Progenitor cell of endocrine pancreas (in vitro differentiated cells): ENCODE data around the gene UBXN11. TPM values are rescaled to one million over a fixed set of nuclear protein-coding genes. Genes with fewer than 3 reads are reported as not detected.

ENCODE experiments used
- DNase-seq: peaks from one replicate; pipeline ENCODE4 v3.0.0; 2021; ENCODE audit warnings: low spot score; ENCODE audit not compliant: unreplicated experiment
- H3K27ac Mint-ChIP-seq: 2 replicates; pipeline ENCODE4 v1.8.0; 2021; ENCODE audit warnings: mild to moderate bottlenecking, moderate library complexity, mixed read lengths
- H3K27me3 Mint-ChIP-seq: 2 replicates; pipeline ENCODE4 v1.8.0; 2021; ENCODE audit warnings: mixed read lengths
- H3K36me3 Mint-ChIP-seq: 2 replicates; pipeline ENCODE4 v1.8.0; 2022; ENCODE audit warnings: mixed read lengths; ENCODE audit not compliant: insufficient read depth
- H3K4me1 Mint-ChIP-seq: 2 replicates; pipeline ENCODE4 v1.8.0; 2021; ENCODE audit warnings: low read depth, mixed read lengths
- H3K4me3 Mint-ChIP-seq: 2 replicates; pipeline ENCODE4 v1.8.0; 2021; ENCODE audit warnings: low read depth, mild to moderate bottlenecking, moderate library complexity, mixed read lengths
- H3K9me3 Mint-ChIP-seq: 2 replicates; pipeline ENCODE4 v1.8.0; 2021; ENCODE audit warnings: low read depth, mixed read lengths
- total RNA-seq: library from RNA; stranded (reverse); gene quantifications from 2 replicates; pipeline ENCODE4 v1.2.1, GENCODE V29; 2021
- TF ChIP-seq, protein P1 (sequence below): fragments of 200-600 bp; sonication (generic); IDR thresholded peaks from one replicate; pipeline ENCODE4 v1.5.0; 2021; ENCODE audit warnings: antibody characterized with exemption, mild to moderate bottlenecking; ENCODE audit not compliant: unreplicated experiment

The UBXN11 gene
- total RNA-seq, 1 donor from 2014 or later = 48.9 TPM

DNA sequence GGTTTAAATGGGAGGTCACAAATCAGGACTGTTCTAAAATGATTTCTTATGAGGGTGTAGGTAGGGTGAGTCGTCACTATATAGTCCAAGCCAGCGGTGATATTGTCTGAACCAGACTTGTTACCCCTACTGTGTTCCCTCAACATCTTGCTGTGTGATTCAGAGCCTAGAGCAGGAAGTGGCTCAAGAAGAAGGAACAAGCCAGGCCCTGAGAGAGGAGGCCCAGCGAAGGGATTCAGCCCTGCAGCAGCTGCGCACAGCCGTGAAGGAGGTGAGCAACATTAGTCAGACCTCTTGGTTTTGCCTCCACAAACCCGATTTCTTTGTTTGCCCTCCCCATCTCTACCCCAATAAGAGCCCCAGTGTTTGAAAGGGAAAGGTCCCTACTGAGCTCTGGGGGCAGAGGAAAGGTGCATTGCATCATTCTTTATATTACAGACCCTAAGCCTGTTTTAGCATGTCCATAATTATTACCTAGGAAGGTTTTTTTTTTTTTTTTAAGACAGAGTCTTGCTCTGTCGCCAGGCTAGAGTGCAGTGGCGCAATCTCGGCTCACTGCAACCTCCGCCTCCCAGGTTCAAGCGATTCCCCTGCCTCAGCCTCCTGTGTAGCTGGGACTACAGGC is 31.5 kb downstream of the UBXN11 start:
- Mint-ChIP-seq H3K36me3 (peaks cover 20% of the 10 kb centered on the region), H3K27me3 (no peaks in the 10 kb centered on the region), H3K4me3 (no peak overlapping the region), H3K4me1 (peaks cover 26% of the 10 kb centered on the region), H3K9me3 (no peaks in the 10 kb centered on the region), H3K27ac (no peak overlapping the region)
- DNase-seq = no peak
- TF ChIP-seq, protein P1, sequence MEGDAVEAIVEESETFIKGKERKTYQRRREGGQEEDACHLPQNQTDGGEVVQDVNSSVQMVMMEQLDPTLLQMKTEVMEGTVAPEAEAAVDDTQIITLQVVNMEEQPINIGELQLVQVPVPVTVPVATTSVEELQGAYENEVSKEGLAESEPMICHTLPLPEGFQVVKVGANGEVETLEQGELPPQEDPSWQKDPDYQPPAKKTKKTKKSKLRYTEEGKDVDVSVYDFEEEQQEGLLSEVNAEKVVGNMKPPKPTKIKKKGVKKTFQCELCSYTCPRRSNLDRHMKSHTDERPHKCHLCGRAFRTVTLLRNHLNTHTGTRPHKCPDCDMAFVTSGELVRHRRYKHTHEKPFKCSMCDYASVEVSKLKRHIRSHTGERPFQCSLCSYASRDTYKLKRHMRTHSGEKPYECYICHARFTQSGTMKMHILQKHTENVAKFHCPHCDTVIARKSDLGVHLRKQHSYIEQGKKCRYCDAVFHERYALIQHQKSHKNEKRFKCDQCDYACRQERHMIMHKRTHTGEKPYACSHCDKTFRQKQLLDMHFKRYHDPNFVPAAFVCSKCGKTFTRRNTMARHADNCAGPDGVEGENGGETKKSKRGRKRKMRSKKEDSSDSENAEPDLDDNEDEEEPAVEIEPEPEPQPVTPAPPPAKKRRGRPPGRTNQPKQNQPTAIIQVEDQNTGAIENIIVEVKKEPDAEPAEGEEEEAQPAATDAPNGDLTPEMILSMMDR = no peak

DNA sequence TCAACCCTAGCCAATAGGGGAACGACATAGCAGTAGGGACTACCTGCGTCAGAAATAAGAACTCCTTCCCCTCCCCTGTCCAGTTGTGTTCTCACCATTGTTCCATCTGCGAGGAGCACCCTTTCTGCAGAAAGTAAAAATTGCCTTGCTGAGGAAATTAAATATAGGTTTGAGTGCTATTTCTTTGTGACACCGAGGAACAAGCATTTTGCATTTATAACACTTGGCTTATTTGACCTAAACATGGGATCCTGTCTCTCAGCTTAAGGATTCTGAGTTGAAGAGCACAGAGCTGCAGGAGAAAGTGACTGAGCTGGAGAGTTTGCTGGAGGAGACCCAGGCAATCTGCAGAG is 37.3 kb downstream of the UBXN11 start:
- TF ChIP-seq, protein P1 = no peak
- Mint-ChIP-seq H3K9me3 (no peaks in the 10 kb centered on the region), H3K4me1 (no peaks in the 10 kb centered on the region), H3K27me3 (no peaks in the 10 kb centered on the region), H3K4me3 (no peak overlapping the region), H3K27ac (no peak overlapping the region), H3K36me3 (peaks cover 37% of the 10 kb centered on the region)
- no peak for DNase-seq

DNA sequence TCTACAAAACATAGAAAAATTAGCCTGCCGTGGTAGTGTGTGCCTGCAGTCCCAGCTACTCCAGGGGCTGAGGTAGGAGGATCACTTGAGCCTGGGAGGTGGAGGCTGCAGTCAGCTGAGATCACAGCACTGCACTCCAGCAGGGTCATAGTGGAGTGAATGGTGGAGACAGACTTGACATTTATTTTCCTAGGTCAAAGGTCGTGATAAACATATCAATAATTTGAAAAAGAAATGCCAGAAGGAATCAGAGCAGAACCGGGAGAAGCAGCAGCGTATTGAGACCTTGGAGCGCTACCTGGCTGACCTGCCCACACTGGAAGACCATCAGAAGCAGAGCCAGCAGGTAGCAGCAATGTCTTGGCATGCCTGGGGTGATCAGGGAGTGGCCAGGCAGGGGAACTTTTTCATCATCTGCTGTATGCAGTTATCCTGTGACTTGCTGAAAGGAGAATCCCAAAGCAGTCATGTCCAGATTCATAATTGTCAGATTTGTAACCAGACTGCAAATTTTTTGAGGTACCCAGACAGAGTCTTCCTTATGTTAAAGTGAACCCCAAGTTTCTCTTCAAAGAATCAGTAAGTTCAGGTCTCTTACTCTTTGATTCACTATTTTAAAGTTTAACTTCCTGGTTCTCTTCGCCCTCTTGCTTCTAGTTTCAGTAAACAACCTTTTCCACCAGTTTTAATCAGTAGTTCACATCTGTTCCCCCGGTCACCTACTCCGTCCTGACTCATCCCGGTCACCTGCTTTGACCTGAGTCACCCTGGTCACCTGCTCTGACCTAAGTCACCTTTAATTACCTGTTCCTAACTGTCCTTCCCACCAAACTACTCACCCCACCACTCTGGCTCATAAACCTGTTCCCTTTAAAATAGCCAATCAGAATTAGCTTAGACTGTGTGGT is 37.9 kb downstream of the UBXN11 start:
- no peaks in the 10 kb centered on the region for H3K27me3 Mint-ChIP-seq
- DNase-seq = no peak
- H3K9me3 Mint-ChIP-seq = no peaks in the 10 kb centered on the region
- H3K4me3 Mint-ChIP-seq = no peak overlapping the region
- H3K4me1 Mint-ChIP-seq = no peaks in the 10 kb centered on the region
- TF ChIP-seq, protein P1 = no peak
- H3K36me3 Mint-ChIP-seq = peaks cover 42% of the 10 kb centered on the region
- H3K27ac Mint-ChIP-seq = no peak overlapping the region

DNA sequence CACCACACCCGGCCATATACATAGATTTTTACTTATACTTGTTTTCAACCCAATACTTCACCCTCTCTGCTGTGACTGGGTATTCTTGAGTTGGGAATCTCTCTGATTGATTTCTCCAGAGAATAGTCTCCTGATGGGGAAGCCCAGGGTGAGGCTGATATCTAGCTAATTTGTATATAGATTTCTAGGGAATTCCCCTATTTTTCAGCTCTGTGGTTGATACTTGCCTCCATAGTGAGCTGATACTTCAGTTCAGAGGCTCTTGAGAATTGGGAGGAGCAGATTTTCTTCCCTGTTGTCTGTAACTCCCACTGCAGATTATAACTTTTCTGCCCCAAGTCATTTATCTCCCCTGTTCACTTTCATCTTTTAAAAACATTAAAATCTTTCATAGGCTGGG is 41.0 kb downstream of the UBXN11 start:
- no peaks in the 10 kb centered on the region for H3K27me3 Mint-ChIP-seq
- H3K27ac Mint-ChIP-seq = no peak overlapping the region
- peaks cover 42% of the 10 kb centered on the region for H3K36me3 Mint-ChIP-seq
- H3K4me3 Mint-ChIP-seq = no peak overlapping the region
- no peaks in the 10 kb centered on the region for H3K4me1 Mint-ChIP-seq
- no peaks in the 10 kb centered on the region for H3K9me3 Mint-ChIP-seq
- DNase-seq = no peak
- TF ChIP-seq, protein P1 = no peak

DNA sequence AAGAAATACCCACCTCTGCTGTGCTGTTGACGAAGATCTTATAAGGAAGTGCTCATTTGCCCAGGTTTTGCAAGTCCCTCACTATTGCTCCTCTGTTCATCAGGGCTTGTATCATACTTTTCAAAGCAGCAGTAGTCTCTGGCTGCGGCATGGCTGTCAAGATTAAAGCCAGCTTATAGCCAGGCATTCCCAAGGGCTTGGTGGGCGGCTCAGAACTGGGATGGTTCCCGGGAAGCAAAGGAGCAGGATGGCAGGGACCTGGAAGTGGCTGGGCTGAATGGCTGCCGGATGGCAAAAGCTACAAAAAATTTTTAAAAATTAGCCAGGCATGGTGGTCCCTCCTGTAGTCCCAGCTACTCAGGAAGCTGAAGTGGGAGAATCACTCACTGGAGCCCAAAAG is 43.2 kb downstream of the UBXN11 start:
- Mint-ChIP-seq H3K36me3 (peaks cover 30% of the 10 kb centered on the region), H3K27me3 (no peaks in the 10 kb centered on the region), H3K4me3 (no peak overlapping the region), H3K27ac (no peak overlapping the region), H3K4me1 (no peaks in the 10 kb centered on the region), H3K9me3 (no peaks in the 10 kb centered on the region)
- TF ChIP-seq, protein P1 = no peak
- no peak for DNase-seq
